A549 treated with AZD2906 at 1 μM for 4 hours (cell line): ENCODE results near the gene HSFX1. TPM values are rescaled to one million over a fixed set of nuclear protein-coding genes. Genes with fewer than 3 reads are reported as not detected.

Source experiments
- total RNA-seq: library from RNA; stranded (reverse); fragments of 200-300 nt; extraction: Qiagen RNA extraction; gene quantifications from 5 replicates; pipeline ENCODE4 v1.2.3, GENCODE V29; 2022

The HSFX1 gene
- total RNA-seq = 0.28 to 0.37 TPM (median 0.31 TPM) in 5 replicates

DNA sequence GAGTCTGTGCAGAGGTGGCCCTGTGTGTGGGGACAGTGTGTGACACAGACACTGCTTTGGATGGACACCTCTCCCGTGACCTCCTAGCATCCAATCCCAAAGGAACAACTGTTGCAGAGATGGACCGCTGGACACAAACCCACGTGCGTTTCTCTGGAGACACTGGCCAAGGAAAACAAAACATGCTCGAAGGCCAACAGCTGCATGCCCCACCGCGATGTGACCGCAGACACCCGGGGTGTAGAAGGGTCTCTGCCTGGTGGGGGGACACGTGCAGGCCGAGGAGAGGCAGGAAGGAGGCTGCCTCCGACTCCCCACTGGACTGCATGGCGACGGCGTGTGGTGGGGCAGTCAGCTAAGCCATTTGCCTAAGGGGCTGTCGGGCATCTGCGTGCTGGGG is at the start of gene HSFX1:
HSFX1 (plus strand) TSS at position 301 of the 400 bp plus-strand sequence. CDS start 614 bp downstream, outside the sequence.

GRCh38 chrX:149781727-149782126 is 7.9 kb downstream of the HSFX1 start, which contains the start of gene MAGEA9:
MAGEA9 (plus strand) TSS chrX:149781930; CDS start chrX:149786211, 4,281 bp downstream.

Other genes starting within 250 kb of the HSFX1 start
- 20.6 to 22.5 TPM (median 21.3 TPM) in 5 replicates for gene EOLA1, start 233.1 kb upstream of the HSFX1 start, total RNA-seq
- gene HSFX3, start 224.1 kb upstream of the HSFX1 start, total RNA-seq = 0.07 TPM in 1 of 5 replicates, not detected in the others
- 0.06 TPM in 1 of 5 replicates, not detected in the others for gene MAGEA9B, start 186.6 kb upstream of the HSFX1 start, total RNA-seq
- 0.13 to 0.18 TPM (median 0.15 TPM) in 4 of 5 replicates, not detected in the other for gene HSFX2, start 178.8 kb upstream of the HSFX1 start, total RNA-seq
- 24.7 to 29.3 TPM (median 28.6 TPM) in 5 replicates for gene TMEM185A, start 142.3 kb upstream of the HSFX1 start, total RNA-seq
- gene MAGEA11, start 62.0 kb upstream of the HSFX1 start, total RNA-seq = not detected in 5 replicates
- gene MAGEA9, start 7.9 kb downstream of the HSFX1 start, total RNA-seq = not detected in 5 replicates
- gene MAGEA8, start 107.1 kb downstream of the HSFX1 start, total RNA-seq = not detected in 5 replicates
- gene HSFX4, start 155.5 kb downstream of the HSFX1 start, total RNA-seq = 0.11 to 0.17 TPM in 2 of 5 replicates, not detected in the others
- 52.9 to 61.6 TPM (median 58.5 TPM) in 5 replicates for gene EOLA2, start 164.4 kb downstream of the HSFX1 start, total RNA-seq